HT1080 (cell line): Measurements from ENCODE around the gene KLHDC7B. TPM values are rescaled to one million over a fixed set of nuclear protein-coding genes. Genes with fewer than 3 reads are reported as not detected.
"Not testable (repeated sequence)": the region's sequence is repeated elsewhere in the genome, so short reads cannot be mapped to it uniquely, and the experiment has no call there.

ENCODE experiments used
- DNase-seq: peaks from one replicate; pipeline ENCODE4 v3.0.0-alpha.2; 2015; ENCODE audit warnings: low read depth
- total RNA-seq: library from RNA; depleted of rRNA; stranded (reverse); fragments of >200 nt; shearing (Covaris generic); gene quantifications from 2 replicates; pipeline ENCODE4 v1.2.3, GENCODE V29; 2014

The KLHDC7B gene
- total RNA-seq, 1 experiment from 2014 or later = not detected

- no peak for DNase-seq
These were observed 16.2 kb upstream of the KLHDC7B start for GRCh38 chr22:50529416-50529896.

- DNase-seq = no peak
These were observed 15.7 kb upstream of the KLHDC7B start, which contains the start of gene TYMP for GRCh38 chr22:50529897-50530579. TSS of gene TYMP (minus strand) at chr22:50530012. CDS start at chr22:50529709, 303 bp downstream.

GRCh38 chr22:50530580-50530876, 15.2 kb upstream of the KLHDC7B start:
- no peak for DNase-seq

- no peak for DNase-seq
These were observed 14.7 kb upstream of the KLHDC7B start for GRCh38 chr22:50530877-50531545.

- DNase-seq = no peak
These were observed 14.1 kb upstream of the KLHDC7B start for GRCh38 chr22:50531546-50531961.

GRCh38 chr22:50531962-50532674, 13.6 kb upstream of the KLHDC7B start:
- no peak for DNase-seq

- no peak for DNase-seq
These were observed 12.6 kb upstream of the KLHDC7B start for GRCh38 chr22:50532824-50533796.

GRCh38 chr22:50533856-50534711, 11.6 kb upstream of the KLHDC7B start:
- DNase-seq = not testable (repeated sequence)

GRCh38 chr22:50535113-50535512, 10.6 kb upstream of the KLHDC7B start:
- DNase-seq = no peak

GRCh38 chr22:50536226-50536625, 9.5 kb upstream of the KLHDC7B start:
- no peak for DNase-seq

- DNase-seq = no peak
These were observed 7.9 kb upstream of the KLHDC7B start for GRCh38 chr22:50537765-50538164.

GRCh38 chr22:50540381-50540780, 5.3 kb upstream of the KLHDC7B start:
- DNase-seq = no peak

GRCh38 chr22:50541667-50542026, 4.1 kb upstream of the KLHDC7B start:
- DNase-seq = peak; percentile 87

GRCh38 chr22:50542416-50542927, 3.2 kb upstream of the KLHDC7B start:
- DNase-seq = no peak

GRCh38 chr22:50544078-50544745, 1.5 kb upstream of the KLHDC7B start:
- DNase-seq = no peak

GRCh38 chr22:50544746-50545253, 899 bp upstream of the KLHDC7B start:
- no peak for DNase-seq

GRCh38 chr22:50546326-50547262, 895 bp downstream of the KLHDC7B start:
- DNase-seq = no peak
